ENCODE measurements around the gene RPS6KA4.

DNA sequence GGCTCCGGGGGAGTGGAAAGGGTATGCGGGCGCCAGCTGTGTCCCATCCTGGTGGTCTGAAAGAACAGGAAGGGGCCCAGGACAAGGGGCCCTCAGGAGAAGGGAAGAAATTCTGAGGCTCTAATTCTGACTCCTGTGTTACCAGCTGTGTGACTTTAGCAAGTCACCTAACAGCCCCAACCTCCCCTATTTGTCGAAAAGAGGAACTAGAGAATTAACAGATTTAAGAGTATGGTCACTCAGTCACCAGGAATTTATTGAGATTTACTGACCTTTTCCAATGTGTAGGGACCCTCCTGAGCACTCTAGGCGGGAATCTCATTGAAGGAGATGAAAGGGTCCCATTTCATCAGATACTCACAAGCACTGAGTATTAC, 14.6 kb downstream of the RPS6KA4 start:
- TF ChIP-seq POLR2AphosphoS5 (IDR thresholded peaks at IDR 0.05; ENCODE audit: low read depth, low read length) (no peak), POLR2A (IDR thresholded peaks at IDR 0.05; ENCODE audit: low read depth, low read length) (no peak), TAF1 (IDR thresholded peaks at IDR 0.05; ENCODE audit: borderline replicate concordance, low read depth, low read length) (no peak)
